ENCODE results near the gene TSNAX.

TSNAX gene

GRCh38 chr1:231536099-231536498, 7.6 kb downstream of the TSNAX start:
- peaks cover 70% of the 10 kb centered on the region for H3K36me3 Mint-ChIP-seq (ENCODE audit: low read depth)
- no peak overlapping the region for H3K27ac Mint-ChIP-seq
- peaks cover 13% of the 10 kb centered on the region for H3K4me1 Mint-ChIP-seq
- no peak overlapping the region for H3K4me3 Mint-ChIP-seq
- TF ChIP-seq CTCF (IDR thresholded peaks at IDR 0.05) = no peak
- no peaks in the 10 kb centered on the region for H3K27me3 Mint-ChIP-seq (ENCODE audit: low read depth, poor library complexity)
- DNase-seq = no peak
- peaks cover 16% of the 10 kb centered on the region for H3K9me3 Mint-ChIP-seq

DNA sequence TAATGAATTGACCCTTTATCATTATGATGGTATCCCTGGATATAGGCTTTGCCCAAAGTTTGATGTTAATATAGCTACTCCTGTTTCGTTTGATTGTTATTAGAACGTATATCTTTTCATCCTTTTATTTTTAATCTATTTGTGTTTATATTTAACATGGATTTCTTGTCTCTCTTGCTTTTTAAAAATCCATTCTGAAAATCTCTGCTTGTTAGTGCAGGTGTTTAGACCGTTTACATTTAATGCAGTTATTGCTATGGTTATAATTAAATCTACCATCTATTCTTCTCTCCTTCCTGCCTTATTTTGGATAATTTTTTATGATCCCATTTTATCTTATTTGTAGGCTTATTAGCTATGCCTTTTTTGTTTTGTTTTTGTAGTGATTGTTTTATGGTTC, 12.4 kb downstream of the TSNAX start:
- Mint-ChIP-seq H3K4me1 (no peaks in the 10 kb centered on the region), H3K36me3 (ENCODE audit: low read depth) (peaks cover 82% of the 10 kb centered on the region), H3K27me3 (ENCODE audit: low read depth, poor library complexity) (no peaks in the 10 kb centered on the region), H3K9me3 (peaks cover 18% of the 10 kb centered on the region), H3K27ac (no peak overlapping the region), H3K4me3 (no peak overlapping the region)
- DNase-seq = no peak
- no peak for TF ChIP-seq CTCF (IDR thresholded peaks at IDR 0.05)

DNA sequence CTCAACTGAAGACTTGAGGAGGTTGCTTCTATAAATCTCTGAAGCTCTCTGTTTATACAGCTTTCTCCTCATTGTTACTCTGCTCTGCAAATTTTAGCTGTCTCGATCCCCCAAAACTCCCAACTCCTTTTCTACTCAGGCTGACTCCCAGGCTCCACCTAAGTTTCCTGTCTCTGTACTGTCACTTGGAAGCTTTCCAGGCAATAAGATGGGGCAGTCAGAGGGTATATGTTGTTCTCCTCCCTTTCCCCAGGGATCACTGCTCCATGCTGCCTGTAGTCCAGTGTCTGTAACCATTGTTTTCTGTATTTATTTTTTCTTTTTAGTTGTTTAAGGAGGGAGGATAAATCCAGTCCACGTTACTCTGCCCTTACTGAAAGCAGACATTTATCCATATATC, 13.4 kb downstream of the TSNAX start:
- Mint-ChIP-seq H3K27ac (peak overlapping the region; percentile 50), H3K4me1 (no peaks in the 10 kb centered on the region), H3K36me3 (ENCODE audit: low read depth) (peaks cover 82% of the 10 kb centered on the region)

GRCh38 chr1:231544943-231545592, 16.6 kb downstream of the TSNAX start:
- Mint-ChIP-seq H3K27ac (no peak overlapping the region), H3K36me3 (ENCODE audit: low read depth) (peaks cover 54% of the 10 kb centered on the region), H3K27me3 (ENCODE audit: low read depth, poor library complexity) (no peaks in the 10 kb centered on the region), H3K9me3 (peaks cover 12% of the 10 kb centered on the region), H3K4me1 (no peaks in the 10 kb centered on the region), H3K4me3 (no peak overlapping the region)
- DNase-seq = no peak
- no peak for TF ChIP-seq CTCF (IDR thresholded peaks at IDR 0.05)

More for the DNA sequence above, 13.4 kb downstream of the TSNAX start:
- DNase-seq = no peak
- Mint-ChIP-seq H3K4me3 (no peak overlapping the region), H3K9me3 (peaks cover 18% of the 10 kb centered on the region), H3K27me3 (ENCODE audit: low read depth, poor library complexity) (no peaks in the 10 kb centered on the region)
- no peak for TF ChIP-seq CTCF (IDR thresholded peaks at IDR 0.05)

- no peak for TF ChIP-seq CTCF (IDR thresholded peaks at IDR 0.05)
- DNase-seq = no peak
- no peaks in the 10 kb centered on the region for H3K9me3 Mint-ChIP-seq
- no peak overlapping the region for H3K4me3 Mint-ChIP-seq
- H3K4me1 Mint-ChIP-seq = no peaks in the 10 kb centered on the region
- peak overlapping the region; percentile 9 for H3K27ac Mint-ChIP-seq
- peaks cover 43% of the 10 kb centered on the region for H3K36me3 Mint-ChIP-seq (ENCODE audit: low read depth)
- H3K27me3 Mint-ChIP-seq (ENCODE audit: low read depth, poor library complexity) = no peaks in the 10 kb centered on the region
These were observed 18.2 kb downstream of the TSNAX start for GRCh38 chr1:231546693-231547092.

DNA sequence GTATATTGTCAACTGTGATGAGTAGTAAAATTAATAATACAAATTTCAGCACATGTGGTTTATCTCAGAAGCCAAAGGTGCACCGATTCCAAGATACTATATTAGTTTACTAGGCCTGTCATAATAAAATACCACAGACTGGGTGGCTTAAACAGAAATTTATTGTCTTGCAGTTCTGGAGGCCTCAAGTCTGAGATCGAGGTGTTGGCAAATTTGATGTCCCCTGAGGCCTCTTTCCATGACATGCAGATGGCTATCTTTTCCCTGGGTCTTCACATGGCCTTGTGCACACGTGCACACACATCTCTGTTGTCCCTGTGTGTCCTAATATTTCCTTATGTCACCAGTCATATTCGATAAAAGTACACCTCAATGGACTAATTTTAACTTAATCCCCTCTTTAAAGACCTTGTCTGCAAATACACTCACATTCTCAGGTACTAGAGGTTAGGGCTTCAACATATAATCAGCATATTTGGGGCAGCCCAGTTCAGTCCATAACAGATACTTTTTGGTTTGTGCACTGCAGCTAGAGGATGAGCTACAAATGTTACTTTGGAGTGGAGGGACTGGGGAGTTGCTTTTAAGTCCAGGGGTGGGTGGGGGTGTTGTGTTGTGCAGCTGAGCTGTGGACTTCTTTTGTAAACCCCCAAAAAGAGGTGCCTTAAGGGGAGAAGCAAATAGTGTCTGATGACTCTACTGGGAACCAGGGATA, 21.4 kb downstream of the TSNAX start:
- Mint-ChIP-seq H3K27me3 (ENCODE audit: low read depth, poor library complexity) (no peaks in the 10 kb centered on the region), H3K27ac (no peak overlapping the region), H3K9me3 (no peaks in the 10 kb centered on the region), H3K4me3 (no peak overlapping the region), H3K36me3 (ENCODE audit: low read depth) (peaks cover 45% of the 10 kb centered on the region), H3K4me1 (no peaks in the 10 kb centered on the region)
- TF ChIP-seq CTCF (IDR thresholded peaks at IDR 0.05) = no peak
- no peak for DNase-seq

Data from nephron progenitor cell (in vitro differentiated cells).